AG08395 (cell line): ENCODE results near the gene TATDN2.

Experiments
- DNase-seq: peaks from one replicate; pipeline ENCODE4 v3.0.0; 2012; ENCODE audit warnings: mixed read lengths, low spot score

TATDN2 gene

DNA sequence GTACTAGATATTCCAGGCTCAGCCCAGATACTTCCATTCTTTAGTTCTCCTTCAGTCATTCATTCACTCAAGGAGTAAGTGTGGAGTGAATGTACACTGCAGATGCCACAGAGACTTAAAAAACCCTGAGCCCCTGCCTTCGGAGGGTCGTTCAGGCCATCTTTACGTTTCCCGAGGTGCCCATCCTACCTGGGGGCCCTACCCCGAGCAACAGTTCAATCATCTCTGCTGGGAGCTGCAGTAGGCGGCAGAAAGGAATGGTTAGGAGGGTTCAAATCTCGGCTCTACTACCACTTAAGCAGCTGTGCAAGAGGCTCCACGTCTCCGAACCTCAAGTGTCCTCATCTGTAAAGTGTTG lies 72.0 kb downstream of the TATDN2 start:
- DNase-seq: no peak

DNA sequence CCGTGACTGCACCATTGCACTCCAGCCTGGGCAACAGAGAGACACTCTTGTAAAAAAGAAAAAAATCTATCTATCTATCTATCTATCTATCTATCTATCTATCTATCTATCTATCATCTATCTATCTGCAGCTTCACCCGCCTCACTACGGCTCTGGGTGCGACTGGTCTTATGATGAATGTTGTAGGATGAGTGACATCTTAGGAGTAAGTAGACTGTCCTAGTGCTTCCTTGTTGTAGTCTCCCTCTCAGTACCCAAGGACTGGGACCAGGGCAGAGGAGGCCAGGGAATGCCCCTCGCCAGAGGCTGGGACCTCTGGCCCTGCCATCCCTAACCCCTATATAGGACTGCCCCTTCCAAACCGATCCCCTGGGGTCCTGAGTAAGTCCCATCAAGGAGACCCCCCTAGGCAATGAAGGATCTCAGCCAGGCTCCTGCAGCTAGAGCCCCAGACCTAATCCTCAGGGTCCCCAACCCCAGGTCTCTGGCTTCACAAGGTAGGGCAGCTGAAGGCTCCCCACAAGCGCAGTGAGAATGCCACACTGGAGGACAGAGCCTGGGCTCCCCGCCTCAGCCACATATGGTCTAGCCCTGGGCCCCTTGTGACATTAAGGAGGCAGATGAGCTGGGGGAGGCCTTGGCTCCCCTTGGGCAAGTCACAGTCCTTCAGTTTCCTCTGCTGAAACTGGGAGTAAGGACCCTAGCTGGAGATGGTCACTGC lies 73.5 kb downstream of the TATDN2 start:
- no peak for DNase-seq

DNA sequence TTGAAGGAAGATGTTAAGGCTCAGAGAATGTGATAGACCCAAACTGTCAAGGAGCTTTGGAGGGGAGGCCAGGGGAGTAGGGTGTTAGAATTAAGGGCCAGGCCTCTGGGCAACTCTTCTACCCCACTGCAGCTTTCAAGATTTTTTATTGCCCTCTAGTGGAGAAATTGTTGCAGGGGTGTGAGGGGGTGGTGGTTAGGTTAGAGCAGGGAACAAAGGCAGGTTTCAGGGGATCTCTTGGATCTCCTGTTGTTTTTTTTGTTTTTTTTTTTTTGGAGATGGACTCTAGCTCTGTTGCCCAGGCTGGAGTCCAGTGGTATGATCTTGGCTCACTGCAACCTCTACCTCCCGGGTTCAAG lies 74.1 kb downstream of the TATDN2 start:
- no peak for DNase-seq

DNA sequence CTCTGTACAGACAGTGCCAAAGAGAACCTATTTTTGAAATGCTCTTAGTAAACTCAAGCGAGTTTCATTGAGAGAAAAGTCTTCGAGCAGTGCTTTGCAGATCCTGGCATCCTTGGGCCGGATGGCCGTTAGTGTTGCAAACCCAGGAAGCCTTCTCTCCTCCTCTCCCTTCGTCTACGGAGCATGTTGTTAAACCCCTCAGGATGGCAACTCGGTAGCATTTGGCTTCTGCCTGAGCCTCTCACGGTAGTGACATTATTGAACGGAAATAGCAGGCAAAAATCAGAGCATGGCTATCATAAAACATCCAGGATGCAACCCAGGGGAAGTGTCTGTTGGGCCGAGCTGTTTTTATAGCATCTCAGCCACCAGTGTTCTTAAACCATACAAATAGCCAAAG lies 79.3 kb downstream of the TATDN2 start:
- DNase-seq: no peak

DNA sequence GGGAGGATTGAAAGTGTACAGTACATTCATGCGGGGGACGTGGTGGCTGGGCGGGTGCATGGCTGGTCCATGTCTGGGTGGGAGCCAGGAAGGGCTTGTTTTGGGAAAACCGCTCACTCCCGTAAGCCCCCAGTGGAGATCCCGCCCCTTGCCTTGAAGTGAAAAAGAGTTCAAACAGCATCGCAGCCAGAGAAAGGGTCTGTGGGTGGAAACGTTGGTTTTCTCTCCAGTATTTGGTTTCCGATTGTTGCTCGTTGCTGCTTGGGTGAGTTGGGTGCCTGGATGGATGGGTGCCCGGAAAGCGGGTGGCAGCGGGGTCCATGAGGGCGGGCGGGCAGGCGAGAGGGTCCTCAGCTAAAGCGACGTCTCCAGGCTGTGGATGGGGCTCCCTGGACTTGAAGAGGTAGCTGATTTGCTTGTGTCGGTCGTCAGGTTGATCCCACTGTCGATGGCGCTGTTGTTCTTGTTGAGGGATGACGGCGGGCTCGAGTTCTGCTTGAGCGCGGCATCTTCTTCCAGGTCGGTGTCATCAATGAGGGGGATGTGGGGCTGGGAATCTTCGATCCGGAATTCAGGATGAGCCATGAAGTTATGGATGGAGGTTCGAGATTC lies 80.3 kb downstream of the TATDN2 start:
- no peak for DNase-seq

DNA sequence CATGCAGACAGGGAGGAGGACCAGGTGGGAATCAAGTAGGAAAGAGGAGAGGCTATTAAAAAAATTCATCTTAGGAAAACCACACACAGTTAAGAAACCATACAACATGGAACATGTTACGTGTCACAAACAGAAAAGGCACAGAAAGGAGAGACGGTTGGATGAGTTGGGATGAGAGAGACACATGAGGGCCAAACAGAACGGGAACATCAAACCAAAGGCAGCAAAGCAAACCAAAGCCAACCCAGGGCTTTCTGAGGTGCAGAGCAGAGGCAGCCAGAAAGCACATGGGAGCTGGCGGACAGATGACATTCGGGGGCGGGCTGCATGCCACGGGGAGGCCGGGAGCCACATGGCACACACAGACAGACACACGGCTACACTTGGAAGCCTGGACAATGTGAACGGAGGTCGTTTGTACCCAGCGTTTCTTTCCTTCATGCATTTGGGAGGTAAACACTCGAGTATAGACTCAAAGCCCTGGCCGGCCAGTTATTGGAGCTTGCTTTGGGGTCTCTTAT lies 81.3 kb downstream of the TATDN2 start:
- no peak for DNase-seq

DNA sequence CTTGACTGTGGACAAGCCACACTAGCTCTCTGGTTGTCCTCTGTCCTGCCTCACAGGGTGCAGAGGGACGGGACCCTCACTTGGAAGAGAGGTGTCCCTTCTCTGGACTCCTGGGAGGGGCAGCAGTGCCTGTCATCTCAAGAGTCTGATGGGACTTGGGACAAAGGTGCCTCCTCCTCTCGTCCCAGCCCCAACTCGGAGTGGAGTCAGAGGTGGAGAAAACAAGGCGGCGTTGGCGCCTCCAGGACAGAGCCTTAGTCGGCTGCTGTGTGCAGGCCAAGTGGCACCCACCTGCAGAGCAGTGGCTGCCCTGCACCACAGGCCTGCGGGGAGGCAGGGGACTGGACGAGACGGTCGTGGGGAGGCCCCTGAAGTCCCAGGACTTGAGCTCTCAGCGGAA lies 82.1 kb downstream of the TATDN2 start:
- DNase-seq: no peak
